HUES64 (cell line): ENCODE results near the gene CDC42EP3.

Experiments
- H3K27ac ChIP-seq: 2 replicates; pipeline ENCODE4 v1.7.0; 2013; ENCODE audit warnings: low read depth, low read length, inconsistent platforms
- H3K27me3 ChIP-seq: 2 replicates; pipeline ENCODE4 v1.6.1; 2013; ENCODE audit warnings: mild to moderate bottlenecking, low read length; ENCODE audit not compliant: insufficient read depth
- H3K36me3 ChIP-seq: 2 replicates; pipeline ENCODE4 v1.6.1; 2013; ENCODE audit warnings: mild to moderate bottlenecking, low read length; ENCODE audit not compliant: insufficient read depth
- H3K4me1 ChIP-seq: 2 replicates; pipeline ENCODE4 v1.6.1; 2013; ENCODE audit warnings: mild to moderate bottlenecking, low read length, moderate library complexity; ENCODE audit not compliant: insufficient read depth
- H3K4me3 ChIP-seq: 2 replicates; pipeline ENCODE4 v1.5.1; 2013; ENCODE audit warnings: mild to moderate bottlenecking, low read length, moderate library complexity
- H3K9ac ChIP-seq: 2 replicates; pipeline ENCODE4 v1.6.1; 2013; ENCODE audit warnings: mild to moderate bottlenecking, low read depth, low read length
- H3K9me3 ChIP-seq: 2 replicates; pipeline ENCODE4 v1.6.1; 2013; ENCODE audit warnings: low read depth, low read length; ENCODE audit not compliant: insufficient read depth
- WGBS: fragments of 150-250, 120-280 bp; methylation state at CpG from one replicate; pipeline ENCODE4 v1.1.7; 2013; ENCODE audit warnings: missing lambda C conversion rate; 5-methylcytosine and 5-hydroxymethylcytosine counted together

Gene CDC42EP3

GRCh38 chr2:37616677-37617005 is 54.8 kb downstream of the CDC42EP3 start:
- no peaks in the 10 kb centered on the region for H3K9me3 ChIP-seq
- no peak overlapping the region for H3K27ac ChIP-seq
- no peak overlapping the region for H3K4me3 ChIP-seq
- WGBS = 92% methylated on average over 2 of the region's 2 CpGs
- no peaks in the 10 kb centered on the region for H3K27me3 ChIP-seq
- H3K4me1 ChIP-seq = no peaks in the 10 kb centered on the region
- no peak overlapping the region for H3K9ac ChIP-seq
- no peaks in the 10 kb centered on the region for H3K36me3 ChIP-seq

DNA sequence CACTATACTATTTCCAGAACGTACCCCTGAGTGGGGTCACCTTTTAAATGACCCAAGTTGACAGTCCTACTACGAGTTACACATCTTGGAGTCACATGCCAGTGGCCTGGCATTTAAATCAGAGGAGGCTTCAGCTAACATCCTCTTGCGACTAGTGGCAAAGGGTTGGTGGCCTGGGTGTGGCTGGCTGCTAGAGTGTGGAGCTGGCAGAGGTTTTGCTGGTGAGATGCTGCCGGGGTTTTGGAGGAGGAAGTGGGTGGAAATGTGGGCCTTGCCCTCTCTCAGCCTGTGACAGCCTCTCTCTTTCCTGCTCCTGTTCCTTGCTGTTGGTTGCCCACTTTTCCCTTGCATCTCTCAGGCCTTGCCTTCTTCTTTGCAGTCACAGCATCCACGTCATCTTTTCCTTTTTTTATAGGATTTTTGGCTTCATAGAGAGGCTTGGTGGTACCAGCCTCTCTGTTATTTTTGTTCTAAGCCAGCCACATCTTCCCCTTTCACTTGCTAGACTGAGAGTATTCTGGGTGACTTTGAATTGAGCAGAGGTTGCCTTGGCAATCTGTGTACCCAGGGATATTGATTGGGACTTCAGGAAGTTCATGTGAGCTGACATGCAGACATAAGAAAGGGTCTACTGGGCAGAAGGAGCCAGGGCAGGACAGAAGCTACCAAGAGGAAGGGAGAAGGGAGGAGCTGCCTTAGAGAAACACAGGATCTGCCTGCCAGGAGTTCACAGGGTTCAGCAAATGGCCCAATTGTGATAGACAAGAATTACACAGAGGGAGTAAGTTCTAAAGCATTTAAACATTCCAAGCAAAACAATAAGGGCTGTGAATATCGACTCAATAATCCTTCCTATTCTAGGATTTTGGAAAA is 55.4 kb downstream of the CDC42EP3 start:
- H3K4me3 ChIP-seq = no peak overlapping the region
- no peaks in the 10 kb centered on the region for H3K27me3 ChIP-seq
- no peak overlapping the region for H3K27ac ChIP-seq
- H3K9me3 ChIP-seq = no peaks in the 10 kb centered on the region
- WGBS = 96% methylated on average over 6 of the region's 6 CpGs
- no peaks in the 10 kb centered on the region for H3K4me1 ChIP-seq
- H3K36me3 ChIP-seq = no peaks in the 10 kb centered on the region
- H3K9ac ChIP-seq = no peak overlapping the region

DNA sequence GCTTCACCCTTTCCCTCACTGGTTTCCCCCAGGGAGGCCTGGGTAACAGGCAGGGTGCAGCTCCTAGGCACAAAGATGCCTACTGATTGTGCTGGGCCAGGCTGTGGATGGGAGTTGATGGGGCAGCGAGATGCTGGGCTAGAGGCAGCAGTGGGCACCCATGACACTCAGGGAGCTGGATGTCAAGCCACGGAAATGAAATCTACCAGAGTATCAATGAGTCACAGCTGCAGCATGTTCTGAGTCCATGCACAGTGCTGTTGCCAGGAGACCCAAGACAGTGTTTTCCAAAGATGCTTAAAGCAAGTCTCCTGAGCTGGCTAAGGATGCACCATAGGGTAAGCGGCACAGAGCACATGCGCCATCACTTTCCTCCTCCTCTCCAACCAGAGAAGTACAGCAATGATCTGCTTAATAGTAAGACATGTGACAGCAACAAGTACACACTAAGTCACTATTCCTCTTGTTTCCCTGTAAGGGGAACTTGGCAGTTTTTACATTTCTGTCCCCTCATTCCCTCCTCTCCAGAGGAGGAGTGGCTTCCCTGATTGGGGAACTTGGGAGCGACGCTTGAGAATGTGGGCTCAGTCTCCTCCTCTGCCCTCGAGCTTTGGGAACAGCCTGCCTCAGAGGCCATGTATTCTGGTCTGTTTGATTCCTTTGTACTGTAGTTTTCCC is 57.2 kb downstream of the CDC42EP3 start:
- H3K4me3 ChIP-seq = no peak overlapping the region
- H3K27ac ChIP-seq = no peak overlapping the region
- H3K27me3 ChIP-seq = no peaks in the 10 kb centered on the region
- no peaks in the 10 kb centered on the region for H3K9me3 ChIP-seq
- WGBS = 99% methylated on average over 7 of the region's 7 CpGs
- no peak overlapping the region for H3K9ac ChIP-seq
- H3K4me1 ChIP-seq = no peaks in the 10 kb centered on the region
- no peaks in the 10 kb centered on the region for H3K36me3 ChIP-seq

DNA sequence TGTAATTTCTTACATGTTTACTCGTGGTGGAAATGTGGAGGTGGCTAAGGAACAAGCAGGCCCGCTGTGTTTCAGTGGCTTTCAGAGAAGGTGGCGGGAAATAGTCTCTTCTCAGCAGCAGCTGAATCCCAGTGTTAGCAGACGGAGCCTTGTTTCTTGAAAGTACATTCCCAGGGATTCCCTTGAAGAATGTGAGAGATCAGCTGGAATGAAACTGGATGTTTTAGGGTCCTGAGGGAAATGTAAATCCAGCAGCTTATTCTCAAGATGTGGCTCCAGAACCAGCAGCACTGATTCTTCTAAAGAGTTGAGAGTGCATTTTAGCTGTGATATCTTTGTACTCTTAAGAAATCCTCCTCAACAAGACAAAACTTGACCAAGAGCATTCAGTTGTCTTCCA is 59.1 kb downstream of the CDC42EP3 start:
- no peak overlapping the region for H3K4me3 ChIP-seq
- H3K27ac ChIP-seq = no peak overlapping the region
- no peaks in the 10 kb centered on the region for H3K27me3 ChIP-seq
- no peak overlapping the region for H3K9ac ChIP-seq
- H3K4me1 ChIP-seq = no peaks in the 10 kb centered on the region
- H3K36me3 ChIP-seq = no peaks in the 10 kb centered on the region
- 88% methylated on average over 4 of the region's 4 CpGs for WGBS
- no peaks in the 10 kb centered on the region for H3K9me3 ChIP-seq

GRCh38 chr2:37610638-37611289 is 60.7 kb downstream of the CDC42EP3 start:
- no peaks in the 10 kb centered on the region for H3K4me1 ChIP-seq
- no peaks in the 10 kb centered on the region for H3K27me3 ChIP-seq
- H3K36me3 ChIP-seq = no peaks in the 10 kb centered on the region
- H3K9me3 ChIP-seq = no peaks in the 10 kb centered on the region
- no peak overlapping the region for H3K9ac ChIP-seq
- H3K27ac ChIP-seq = no peak overlapping the region
- no peak overlapping the region for H3K4me3 ChIP-seq
- WGBS = 96% methylated on average over 5 of the region's 5 CpGs

- Histone ChIP-seq H3K36me3 (no peaks in the 10 kb centered on the region), H3K9me3 (no peaks in the 10 kb centered on the region), H3K9ac (no peak overlapping the region), H3K4me1 (no peaks in the 10 kb centered on the region), H3K4me3 (no peak overlapping the region), H3K27me3 (no peaks in the 10 kb centered on the region), H3K27ac (no peak overlapping the region)
- WGBS = 95% methylated on average over 6 of the region's 6 CpGs
Measured at GRCh38 chr2:37609782-37610181, 61.7 kb downstream of the CDC42EP3 start.

DNA sequence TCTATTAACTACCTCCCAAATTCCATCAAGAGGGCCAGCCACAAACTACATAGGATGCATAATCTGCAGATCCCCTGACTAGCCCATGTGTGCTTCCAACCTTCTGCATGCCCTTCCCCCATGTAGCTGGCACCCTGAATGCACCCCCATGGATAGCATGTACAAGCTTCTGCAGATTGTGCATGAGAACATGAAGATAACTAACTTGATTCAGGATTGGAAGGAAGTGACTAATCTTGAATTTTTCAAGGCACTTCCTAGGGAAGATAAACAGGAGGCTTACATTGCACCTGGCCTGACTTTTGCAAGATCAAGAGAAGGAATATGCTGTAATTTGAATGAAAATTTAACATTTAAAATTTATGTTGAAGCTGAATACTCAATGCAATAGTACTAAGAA is 66.7 kb downstream of the CDC42EP3 start:
- Histone ChIP-seq H3K9me3 (no peaks in the 10 kb centered on the region), H3K4me3 (no peak overlapping the region), H3K9ac (no peak overlapping the region), H3K36me3 (no peaks in the 10 kb centered on the region), H3K4me1 (no peaks in the 10 kb centered on the region), H3K27me3 (no peaks in the 10 kb centered on the region), H3K27ac (no peak overlapping the region)

GRCh38 chr2:37602702-37603101 is 68.7 kb downstream of the CDC42EP3 start:
- Histone ChIP-seq H3K27me3 (no peaks in the 10 kb centered on the region), H3K4me3 (no peak overlapping the region), H3K4me1 (no peaks in the 10 kb centered on the region), H3K9ac (no peak overlapping the region), H3K27ac (no peak overlapping the region), H3K9me3 (no peaks in the 10 kb centered on the region), H3K36me3 (no peaks in the 10 kb centered on the region)

DNA sequence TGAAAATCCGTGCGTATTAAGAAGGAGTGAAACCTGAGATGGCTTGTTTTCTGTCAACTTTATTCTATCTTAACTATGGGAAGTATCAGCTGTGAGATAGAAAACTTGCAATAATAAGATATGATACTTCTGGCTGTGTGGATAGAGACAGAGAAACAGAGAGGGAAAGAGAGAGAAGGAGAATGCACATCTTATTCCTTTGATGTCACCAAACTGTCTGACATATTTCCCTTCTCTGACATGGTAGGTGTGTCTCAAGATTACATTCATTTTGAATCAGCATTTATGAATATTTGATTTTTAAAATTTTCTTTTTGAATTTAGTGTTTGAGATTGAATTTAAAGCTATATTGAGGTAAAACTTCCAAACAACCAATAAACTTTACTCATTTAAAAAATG is 69.4 kb downstream of the CDC42EP3 start:
- no peaks in the 10 kb centered on the region for H3K4me1 ChIP-seq
- no peaks in the 10 kb centered on the region for H3K9me3 ChIP-seq
- no peaks in the 10 kb centered on the region for H3K27me3 ChIP-seq
- no peak overlapping the region for H3K27ac ChIP-seq
- WGBS = 93% methylated on average over 2 of the region's 2 CpGs
- H3K4me3 ChIP-seq = no peak overlapping the region
- no peak overlapping the region for H3K9ac ChIP-seq
- H3K36me3 ChIP-seq = no peaks in the 10 kb centered on the region

GRCh38 chr2:37601569-37601968 is 69.9 kb downstream of the CDC42EP3 start:
- Histone ChIP-seq H3K27ac (no peak overlapping the region), H3K27me3 (no peaks in the 10 kb centered on the region), H3K9me3 (no peaks in the 10 kb centered on the region), H3K4me1 (no peaks in the 10 kb centered on the region), H3K4me3 (no peak overlapping the region), H3K36me3 (no peaks in the 10 kb centered on the region), H3K9ac (no peak overlapping the region)
- 88% methylated on average over 1 of the region's 1 CpG for WGBS

GRCh38 chr2:37600735-37601134 is 70.7 kb downstream of the CDC42EP3 start:
- WGBS = 97% methylated on average over 1 of the region's 1 CpG
- no peak overlapping the region for H3K9ac ChIP-seq

More at GRCh38 chr2:37600735-37601134, 70.7 kb downstream of the CDC42EP3 start:
- no peaks in the 10 kb centered on the region for H3K4me1 ChIP-seq
- H3K27me3 ChIP-seq = no peaks in the 10 kb centered on the region
- H3K9me3 ChIP-seq = no peaks in the 10 kb centered on the region
- no peaks in the 10 kb centered on the region for H3K36me3 ChIP-seq
- no peak overlapping the region for H3K4me3 ChIP-seq
- no peak overlapping the region for H3K27ac ChIP-seq
